HG03175 (cell line): Measurements from ENCODE around the gene DNAJC8.

Source experiments
- ATAC-seq: cut with Tn5 transposase; IDR thresholded peaks from one replicate; pipeline ENCODE4 v1.9.1; 2021; ENCODE audit warnings: mild to moderate bottlenecking, moderate library complexity; ENCODE audit not compliant: unreplicated experiment

Gene DNAJC8

DNA sequence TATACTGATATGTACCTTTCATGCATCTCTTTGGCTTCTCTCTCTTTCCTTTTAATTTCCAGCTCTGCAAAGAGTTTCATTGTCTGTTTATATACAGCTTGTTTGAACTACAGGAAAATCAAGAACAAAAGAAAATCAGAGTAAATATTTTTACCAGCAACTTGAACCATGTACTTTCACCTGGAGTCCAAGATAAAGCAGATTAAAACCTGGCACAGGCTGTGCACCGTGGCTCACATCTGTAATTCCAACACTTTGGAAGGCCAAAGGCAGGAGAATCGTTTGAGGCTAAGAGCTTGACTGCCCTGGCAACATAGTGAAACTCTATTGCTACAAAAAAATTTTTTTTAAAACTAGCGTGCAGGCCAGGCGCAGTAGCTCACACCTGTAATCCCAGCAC lies 27.6 kb downstream of the DNAJC8 start:
- ATAC-seq = no peak

DNA sequence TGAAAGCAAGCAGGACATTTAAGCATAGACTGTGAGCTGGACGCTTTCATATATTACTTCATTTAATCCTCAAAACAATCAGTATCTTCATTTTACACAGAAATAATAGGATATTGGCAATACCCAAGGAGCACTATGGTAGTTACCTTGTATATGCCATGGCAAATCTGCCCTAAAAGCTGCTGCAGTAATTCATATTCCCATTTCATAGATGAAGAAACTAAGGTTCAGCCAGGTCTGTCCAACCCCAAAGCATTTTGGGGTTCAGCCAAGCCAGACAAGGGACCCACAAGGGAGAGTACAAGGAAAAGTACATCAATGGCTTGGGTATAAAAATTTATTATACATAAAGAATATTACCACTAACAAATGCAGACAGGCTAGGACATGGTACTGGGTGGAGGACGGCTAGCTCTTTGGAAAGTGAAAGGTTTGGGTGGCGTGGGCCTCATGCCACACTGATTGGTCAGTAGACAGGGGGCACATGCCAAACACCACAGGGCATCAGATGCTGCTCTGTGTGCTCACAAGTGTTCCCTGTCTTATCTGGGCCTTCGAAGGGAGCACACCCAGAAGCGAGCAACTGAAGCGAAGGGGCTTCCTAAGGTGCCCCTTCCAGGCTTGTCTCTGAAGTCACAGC lies 32.5 kb downstream of the DNAJC8 start:
- ATAC-seq = no peak

DNA sequence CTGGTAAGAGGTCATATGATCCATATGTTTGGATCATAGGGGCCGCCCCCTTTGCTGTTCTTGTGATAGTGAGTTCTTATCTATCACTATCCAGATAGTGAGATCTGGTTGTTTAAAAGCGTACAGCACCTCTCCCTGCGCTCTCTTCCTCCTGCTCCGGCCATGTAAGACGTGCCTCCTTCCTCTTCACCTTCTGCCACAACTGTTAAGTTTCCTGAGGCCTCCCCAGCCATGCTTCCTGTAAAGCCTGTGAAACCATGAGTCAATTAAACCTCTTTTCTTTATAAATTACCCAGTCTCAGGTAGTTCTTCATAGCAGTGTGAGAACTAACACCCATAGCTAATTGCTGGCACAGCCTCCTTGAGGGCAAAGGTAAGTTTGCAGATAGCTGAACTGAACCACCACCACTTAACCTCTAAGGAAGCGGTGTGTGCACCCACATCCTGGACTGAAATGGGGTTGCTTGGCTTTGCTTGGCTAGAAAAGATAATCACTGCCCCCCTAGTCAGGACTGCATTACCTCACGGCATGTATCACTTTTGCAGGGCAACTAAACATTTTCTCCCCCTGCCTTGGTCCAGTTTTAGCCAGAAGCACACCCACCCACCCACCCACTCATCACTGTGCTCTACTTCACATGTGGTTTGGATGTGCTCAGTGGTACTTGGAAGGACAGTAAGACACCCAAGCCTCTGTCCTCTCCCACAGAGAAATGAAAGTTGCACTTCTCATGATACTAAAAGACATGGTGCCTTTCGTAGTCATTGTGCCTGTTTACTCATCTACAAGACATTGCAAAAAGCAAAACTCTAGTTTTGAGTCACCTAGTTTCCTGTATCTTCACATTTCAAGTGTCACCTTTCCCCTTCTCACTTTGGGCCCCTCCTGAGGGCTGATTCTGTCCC lies 33.2 kb downstream of the DNAJC8 start:
- peak; percentile 87 for ATAC-seq

DNA sequence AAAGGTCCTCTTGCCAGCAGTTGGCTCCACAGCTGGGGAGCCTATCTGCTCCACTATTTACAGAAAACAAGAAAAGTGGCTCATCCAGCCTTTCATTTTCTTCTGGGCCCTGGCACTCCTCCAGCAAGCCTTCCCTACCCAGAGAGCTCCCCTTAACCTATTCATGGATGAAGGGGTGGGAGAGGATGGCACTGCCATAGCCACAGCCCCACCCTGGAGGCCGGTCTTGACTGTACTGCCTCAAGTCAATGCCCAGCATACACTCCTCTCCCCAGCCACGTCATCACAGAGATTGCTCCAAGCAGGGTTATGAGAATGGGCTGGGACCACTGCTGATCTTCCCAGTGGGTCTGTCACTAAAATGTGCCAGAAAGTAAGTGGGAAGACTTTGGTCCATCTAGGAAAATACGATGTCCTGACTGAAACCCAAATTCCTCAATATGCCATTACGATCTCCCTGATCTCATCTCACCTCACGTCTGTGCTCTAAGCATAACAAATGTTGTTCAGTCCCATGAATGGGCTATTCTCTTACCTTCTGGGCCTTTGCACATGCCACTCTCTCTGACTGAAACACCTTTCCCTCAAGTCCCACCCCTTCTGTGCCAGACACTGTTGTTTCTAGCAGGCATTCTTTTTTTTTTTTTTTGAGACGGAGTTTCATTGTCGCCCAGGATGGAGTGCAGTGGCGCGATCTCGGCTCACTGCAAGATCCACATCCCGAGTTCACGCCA lies 35.0 kb downstream of the DNAJC8 start:
- no peak for ATAC-seq

DNA sequence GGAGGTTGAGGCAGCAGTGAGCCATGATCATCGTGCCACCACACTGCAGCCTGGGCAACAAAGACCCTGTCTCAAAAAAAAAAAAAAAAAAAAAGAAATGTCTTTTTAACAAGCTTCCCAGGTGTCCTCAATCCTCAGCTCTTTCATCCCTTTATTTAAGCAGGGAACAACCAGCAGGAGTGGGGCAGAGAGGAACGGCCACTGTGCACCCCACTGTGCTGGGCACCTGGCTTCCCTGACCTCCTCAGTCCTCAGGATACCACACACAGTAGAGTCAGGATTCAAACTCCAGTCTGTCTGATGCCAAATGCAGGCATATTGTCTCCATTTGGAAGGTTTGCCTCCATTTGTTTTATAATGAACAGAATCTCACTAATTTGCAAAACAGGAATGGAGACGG lies 36.5 kb downstream of the DNAJC8 start:
- ATAC-seq = no peak

DNA sequence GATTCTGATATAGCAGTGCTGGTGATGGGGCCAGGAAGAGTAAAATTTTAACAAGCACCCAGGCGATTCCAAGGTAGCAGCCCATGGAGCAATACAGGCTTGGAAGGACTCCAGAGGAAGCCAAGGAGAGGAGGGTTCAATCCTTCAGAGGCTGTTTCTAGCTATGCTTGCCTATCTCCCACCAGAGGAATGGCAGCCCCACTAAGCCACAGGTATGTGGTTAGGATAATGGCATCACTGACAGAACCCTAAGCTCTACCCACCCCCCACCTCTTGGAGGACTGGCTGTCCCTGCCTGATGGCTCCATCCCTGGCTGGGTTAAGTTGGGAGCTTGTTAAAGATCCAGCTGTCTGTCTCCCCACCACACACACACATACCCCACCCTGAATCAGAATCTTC lies 37.0 kb downstream of the DNAJC8 start:
- no peak for ATAC-seq

GRCh38 chr1:28194326-28195035 lies 38.3 kb downstream of the DNAJC8 start:
- ATAC-seq = no peak

DNA sequence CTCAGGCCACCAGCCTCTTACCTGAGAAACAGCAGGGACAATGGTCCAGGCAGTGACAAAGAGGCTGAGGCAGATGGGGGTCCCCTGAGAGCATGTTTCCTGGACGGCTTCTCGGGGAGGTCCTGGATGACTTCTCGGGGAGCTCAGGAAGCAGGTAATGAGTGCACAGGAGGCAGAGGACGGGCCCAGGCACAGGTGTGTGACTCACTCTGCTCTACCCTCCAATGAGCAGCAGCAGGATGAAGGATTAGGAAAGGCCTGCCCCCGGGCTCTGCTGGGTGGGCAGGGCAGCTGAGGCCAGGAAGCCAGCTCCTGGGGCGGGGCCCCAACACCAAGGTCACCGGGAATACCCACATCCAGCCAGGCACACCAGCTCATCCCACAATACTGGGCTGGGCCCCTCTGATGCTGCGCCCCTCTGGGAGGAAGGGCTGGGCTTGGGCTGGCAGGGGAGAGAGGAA lies 39.1 kb downstream of the DNAJC8 start:
- ATAC-seq = no peak

GRCh38 chr1:28190996-28191645 lies 41.7 kb downstream of the DNAJC8 start:
- ATAC-seq = no peak

DNA sequence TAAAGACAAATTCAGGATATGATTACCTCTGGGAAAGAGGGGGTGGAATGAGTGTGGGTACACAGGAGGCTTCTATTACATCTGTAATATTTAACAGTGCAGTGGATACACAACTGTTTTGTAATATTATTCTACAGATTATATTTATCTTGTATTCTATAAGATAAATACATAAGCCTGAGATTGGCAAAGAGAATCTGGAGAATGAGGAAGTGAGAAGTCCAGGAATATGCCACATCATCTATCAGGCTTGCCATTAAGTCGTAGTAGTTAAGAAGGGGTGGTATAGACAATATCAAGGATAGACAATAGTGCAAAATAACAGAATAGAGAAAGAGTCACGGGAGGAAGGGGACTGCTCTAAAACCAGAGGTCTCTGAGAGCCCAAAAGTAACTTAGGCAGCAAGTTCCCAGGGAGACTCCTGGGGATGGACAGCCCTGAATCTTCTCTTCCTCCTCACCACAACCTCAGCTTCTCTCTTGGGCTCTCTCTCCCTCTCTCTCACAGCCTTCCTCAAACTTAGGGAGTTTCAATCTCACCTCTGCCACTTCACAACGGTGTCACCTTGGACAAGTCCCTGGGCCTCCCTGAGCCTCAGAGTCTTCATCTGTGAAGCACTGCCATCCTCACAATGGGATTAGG lies 42.4 kb downstream of the DNAJC8 start:
- ATAC-seq = no peak

DNA sequence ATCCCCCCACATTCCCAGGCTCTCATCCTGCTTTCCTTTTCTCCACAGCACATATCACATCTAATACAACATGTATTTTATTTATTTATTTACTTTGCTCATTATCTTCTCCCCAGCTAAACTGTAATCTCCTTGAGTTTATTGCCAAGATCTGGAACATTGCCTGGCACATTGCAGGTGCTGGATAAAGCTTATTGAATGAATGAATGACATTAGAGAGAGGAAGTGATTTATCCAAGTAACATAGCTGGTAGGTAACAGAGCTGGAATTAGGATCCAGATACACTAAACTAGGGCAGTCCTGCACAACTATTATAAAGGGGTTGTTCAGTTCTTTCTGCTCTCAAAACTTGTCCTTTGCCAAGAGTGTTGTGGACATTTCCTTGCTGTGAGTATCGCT lies 47.8 kb downstream of the DNAJC8 start:
- ATAC-seq = no peak

DNA sequence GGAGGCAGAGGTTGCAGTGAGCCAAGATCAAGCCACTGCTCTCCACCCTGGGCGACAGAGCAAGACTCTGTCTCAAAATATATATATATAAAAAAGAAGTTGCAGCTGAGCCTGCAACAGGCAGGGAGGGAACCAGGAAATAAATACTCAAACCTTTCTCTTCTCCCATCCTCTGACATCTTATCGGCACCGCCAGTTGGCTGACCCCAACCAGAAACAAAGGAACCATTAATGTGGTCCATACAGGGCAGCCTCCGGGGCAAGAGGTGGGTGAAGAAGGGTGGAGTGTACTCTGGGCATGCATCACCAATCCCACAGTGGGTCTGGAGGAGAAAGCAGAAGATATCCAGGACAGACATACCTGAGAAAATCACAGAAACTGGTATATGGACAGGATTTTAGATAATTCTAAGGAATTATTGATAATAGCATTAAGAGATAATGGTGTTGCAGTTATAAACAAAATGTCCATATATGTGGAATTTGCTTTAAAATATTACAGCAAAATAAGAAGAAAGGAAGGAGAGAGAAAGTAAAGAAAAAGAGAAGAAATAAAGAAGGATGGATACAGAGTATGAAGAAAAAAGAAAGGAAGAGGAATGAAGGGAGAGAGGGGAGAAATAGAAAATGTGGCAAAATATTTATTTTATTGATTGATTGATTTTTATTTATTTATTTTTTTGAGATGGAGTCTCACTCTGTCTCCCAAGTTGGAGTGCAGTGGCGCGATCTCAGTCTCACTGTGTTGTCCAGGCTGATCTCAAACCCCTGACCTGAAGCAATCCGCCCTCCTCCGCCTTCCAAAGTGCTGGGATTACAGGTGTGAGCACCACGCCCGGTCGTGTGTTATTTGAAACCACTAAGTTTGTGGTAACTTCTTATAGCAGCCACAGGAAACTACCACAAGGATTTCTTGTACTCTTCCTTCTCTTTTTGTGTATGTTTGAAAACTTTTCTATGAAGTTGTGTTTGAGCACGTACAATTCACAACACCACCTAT lies 52.2 kb downstream of the DNAJC8 start:
- no peak for ATAC-seq

GRCh38 chr1:28178690-28179485 lies 53.9 kb downstream of the DNAJC8 start:
- no peak for ATAC-seq

- ATAC-seq = peak; percentile 44
Measured at GRCh38 chr1:28176492-28177470, 56.0 kb downstream of the DNAJC8 start, which contains the start of gene PTAFR. Gene PTAFR, minus strand, starts transcription at chr1:28176690. Its CDS starts 25,669 bp downstream, at chr1:28151021.

GRCh38 chr1:28175955-28176485 lies 56.8 kb downstream of the DNAJC8 start:
- no peak for ATAC-seq

- no peak for ATAC-seq
Measured at GRCh38 chr1:28173980-28174297, 58.9 kb downstream of the DNAJC8 start.
